HEK293 (cell line): ENCODE measurements around the gene SLX4.

ENCODE experiments used
- CTCF ChIA-PET: fragments of 350-600 bp; formaldehyde crosslinking; extraction: SDS; loops from one replicate; lab custom pipeline; 2021; ENCODE audit warnings: antibody characterized with exemption; lab: Yijun Ruan, JAX
- POLR2A ChIA-PET: fragments of 300-600 bp; formaldehyde crosslinking; extraction: SDS; loops from one replicate; lab custom pipeline; 2020; ENCODE audit warnings: antibody characterized with exemption, inconsistent platforms; lab: Yijun Ruan, JAX
- H3K27ac ChIP-seq: fragments of 200-500 bp; sonication (Bioruptor generic); 2 replicates; pipeline ENCODE4 v1.5.1; 2014; ENCODE audit warnings: low read depth, low read length, control low read depth, inconsistent platforms; ENCODE audit errors: extremely low read depth
- H3K36me3 ChIP-seq, 2 experiments: fragments of 200-500 bp in 1 of 2; sonication (Bioruptor generic) in 1 of 2; 1 replicate in 1 of 2; 2 replicates in 1 of 2; pipeline ENCODE4 v1.5.1; 2014 to 2017; ENCODE audit warnings: inconsistent platforms in 2 of 2, low read length in 2 of 2; ENCODE audit not compliant: control insufficient read depth in 2 of 2, insufficient read depth in 1 of 2
- H3K4me1 ChIP-seq: fragments of 200-500 bp; sonication (Bioruptor generic); 2 replicates; pipeline ENCODE4 v1.5.1; 2014; ENCODE audit warnings: mild to moderate bottlenecking, low read length, inconsistent platforms; ENCODE audit not compliant: control insufficient read depth, insufficient read depth
- H3K4me3 ChIP-seq: 2 replicates; pipeline ENCODE4 v1.5.1; 2011; ENCODE audit warnings: low read depth, mild to moderate bottlenecking, control low read depth, low read length, moderate library complexity
- H3K9me3 ChIP-seq: fragments of 200-500 bp; sonication (Bioruptor generic); 2 replicates; pipeline ENCODE4 v1.5.1; 2014; ENCODE audit warnings: low read depth, low read length, inconsistent platforms; ENCODE audit not compliant: control insufficient read depth, insufficient read depth
- BCL6B ChIP-seq: fragments of 450-650 bp; formaldehyde crosslinking; IDR thresholded peaks from 2 replicates; pipeline ENCODE4 v1.5.1; 2017; ENCODE audit warnings: missing biosample characterization, missing genetic modification characterization
- ELK4 ChIP-seq: IDR thresholded peaks from 2 replicates; pipeline ENCODE4 v1.6.1; 2011; ENCODE audit warnings: mild to moderate bottlenecking, low read depth, low read length, borderline replicate concordance
- INSM2 ChIP-seq: fragments of 450-650 bp; formaldehyde crosslinking; IDR thresholded peaks from 2 replicates; pipeline ENCODE4 v1.5.1; 2016; ENCODE audit warnings: missing biosample characterization, missing genetic modification characterization
- KLF10 ChIP-seq: fragments of 450-650 bp; IDR thresholded peaks from 2 replicates; pipeline ENCODE4 v1.5.1; 2018; ENCODE audit warnings: missing biosample characterization, mild to moderate bottlenecking, missing genetic modification characterization
- MYNN ChIP-seq: fragments of 450-650 bp; formaldehyde crosslinking; IDR thresholded peaks from 2 replicates; pipeline ENCODE4 v1.5.1; 2016; ENCODE audit warnings: missing biosample characterization, missing genetic modification characterization, borderline replicate concordance
- PRDM2 ChIP-seq: fragments of 450-650 bp; formaldehyde crosslinking; IDR thresholded peaks from 2 replicates; pipeline ENCODE4 v1.5.1; 2016; ENCODE audit warnings: missing biosample characterization, missing genetic modification characterization, borderline replicate concordance
- PRDM4 ChIP-seq: fragments of 450-650 bp; formaldehyde crosslinking; IDR thresholded peaks from 2 replicates; pipeline ENCODE4 v1.5.1; 2017; ENCODE audit warnings: missing biosample characterization, missing genetic modification characterization
- YY1 ChIP-seq: fragments of 450-650 bp; formaldehyde crosslinking; IDR thresholded peaks from 2 replicates; pipeline ENCODE4 v1.5.1; 2018; ENCODE audit warnings: missing biosample characterization, missing genetic modification characterization
- ZNF211 ChIP-seq: fragments of 450-650 bp; formaldehyde crosslinking; IDR thresholded peaks from 2 replicates; pipeline ENCODE4 v1.5.1; 2016; ENCODE audit warnings: low read depth, missing biosample characterization, missing genetic modification characterization
- ZNF324 ChIP-seq: fragments of 450-650 bp; formaldehyde crosslinking; IDR thresholded peaks from 2 replicates; pipeline ENCODE4 v1.5.1; 2016; ENCODE audit warnings: missing biosample characterization, missing genetic modification characterization
- ZNF354C ChIP-seq: fragments of 450-650 bp; formaldehyde crosslinking; IDR thresholded peaks from 2 replicates; pipeline ENCODE4 v1.5.1; 2016; ENCODE audit warnings: missing biosample characterization, missing genetic modification characterization, low read depth, borderline replicate concordance
- ZNF394 ChIP-seq: fragments of 450-650 bp; formaldehyde crosslinking; IDR thresholded peaks from 2 replicates; pipeline ENCODE4 v1.5.1; 2016; ENCODE audit warnings: missing biosample characterization, missing genetic modification characterization, mild to moderate bottlenecking, moderate library complexity, borderline replicate concordance
- ZNF416 ChIP-seq: fragments of 450-650 bp; formaldehyde crosslinking; IDR thresholded peaks from 2 replicates; pipeline ENCODE4 v1.5.1; 2016; ENCODE audit warnings: missing biosample characterization, missing genetic modification characterization
- ZNF423 ChIP-seq: fragments of 450-650 bp; formaldehyde crosslinking; IDR thresholded peaks from 2 replicates; pipeline ENCODE4 v1.5.1; 2016; ENCODE audit warnings: missing biosample characterization, missing genetic modification characterization
- ZNF558 ChIP-seq: fragments of 450-650 bp; formaldehyde crosslinking; IDR thresholded peaks from 2 replicates; pipeline ENCODE4 v1.5.1; 2016; ENCODE audit warnings: missing biosample characterization, missing genetic modification characterization
- ZNF585B ChIP-seq: fragments of 450-650 bp; formaldehyde crosslinking; IDR thresholded peaks from 2 replicates; pipeline ENCODE4 v1.5.1; 2016; ENCODE audit warnings: missing biosample characterization, missing genetic modification characterization
- ZNF621 ChIP-seq: fragments of 450-650 bp; formaldehyde crosslinking; IDR thresholded peaks from 2 replicates; pipeline ENCODE4 v1.5.1; 2017; ENCODE audit warnings: missing biosample characterization, missing genetic modification characterization
- ZNF624 ChIP-seq: fragments of 450-650 bp; formaldehyde crosslinking; IDR thresholded peaks from 2 replicates; pipeline ENCODE4 v1.5.1; 2017; ENCODE audit warnings: missing biosample characterization, missing genetic modification characterization
- ZNF776 ChIP-seq: fragments of 450-650 bp; formaldehyde crosslinking; IDR thresholded peaks from 2 replicates; pipeline ENCODE4 v1.5.0; 2017; ENCODE audit warnings: missing biosample characterization, missing genetic modification characterization, borderline replicate concordance

SLX4 gene

GRCh38 chr16:3548859-3549258, 62.5 kb downstream of the SLX4 start:
- ChIA-PET CTCF (no interaction called here), POLR2A (no interaction called here)
- Histone ChIP-seq H3K27ac (no peak overlapping the region), H3K9me3 (no peaks in the 10 kb centered on the region), H3K4me3 (no peak overlapping the region), H3K4me1 (no peaks in the 10 kb centered on the region), H3K36me3 (no peaks in the 10 kb centered on the region)
- TF ChIP-seq ZNF621 (tag by site-specific recombination) (no peak), BCL6B (no peak), ZNF211 (tag by site-specific recombination) (no peak), ZNF324 (tag by site-specific recombination) (no peak), PRDM4 (tag by site-specific recombination) (no peak), YY1 (tag by site-specific recombination) (no peak), ZNF585B (tag by site-specific recombination) (no peak), ZNF354C (tag by site-specific recombination) (no peak), PRDM2 (tag by site-specific recombination) (no peak), ZNF558 (tag by site-specific recombination) (no peak), MYNN (tag by site-specific recombination) (no peak), ZNF394 (tag by site-specific recombination) (no peak), INSM2 (no peak), ZNF624 (tag by site-specific recombination) (no peak), ZNF423 (tag by site-specific recombination) (no peak), ELK4 (no peak), KLF10 (tag by site-specific recombination) (no peak), ZNF416 (tag by site-specific recombination) (no peak), ZNF776 (tag by site-specific recombination) (no peak)
